GM21447 (cell line): ENCODE results near the gene PTCSC3.
"Not testable (repeated sequence)": the region's sequence is repeated elsewhere in the genome, so short reads cannot be mapped to it uniquely, and the experiment has no call there.

Experiments used
- ATAC-seq: cut with Tn5 transposase; IDR thresholded peaks from one replicate; pipeline ENCODE4 v1.9.1; 2021; ENCODE audit not compliant: unreplicated experiment

The PTCSC3 gene

DNA sequence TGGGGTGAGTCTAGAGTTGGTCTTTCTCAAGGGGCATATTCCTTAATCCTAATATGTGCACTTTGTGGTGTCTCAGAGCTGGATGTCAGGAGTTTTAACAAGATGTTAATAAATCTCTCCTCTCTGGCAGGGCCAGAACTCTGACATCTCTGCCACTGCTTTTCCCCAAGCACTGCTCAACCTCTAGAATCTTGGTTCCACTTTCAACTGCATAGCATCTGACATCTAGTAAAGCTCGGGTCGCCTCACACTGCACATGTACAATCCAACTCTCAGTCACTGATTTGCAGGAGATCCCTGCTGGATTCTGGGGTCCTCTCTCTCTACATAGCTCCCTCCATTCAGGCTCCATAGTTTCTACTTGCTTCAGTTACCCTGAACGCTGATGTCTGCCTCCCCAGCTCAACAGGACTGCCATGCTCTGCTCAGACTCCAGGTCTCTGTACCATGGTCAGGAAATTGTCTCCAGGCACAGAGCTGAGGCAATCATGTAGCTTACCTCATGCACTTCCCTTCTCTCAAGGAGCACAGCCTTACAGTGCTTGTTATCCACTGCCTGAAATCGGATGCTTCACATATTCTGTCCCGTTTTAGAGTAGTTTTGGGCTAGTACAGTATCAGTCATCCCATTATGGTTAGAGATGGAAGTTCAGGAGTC, 1.6 kb downstream of the PTCSC3 start:
- no peak for ATAC-seq

DNA sequence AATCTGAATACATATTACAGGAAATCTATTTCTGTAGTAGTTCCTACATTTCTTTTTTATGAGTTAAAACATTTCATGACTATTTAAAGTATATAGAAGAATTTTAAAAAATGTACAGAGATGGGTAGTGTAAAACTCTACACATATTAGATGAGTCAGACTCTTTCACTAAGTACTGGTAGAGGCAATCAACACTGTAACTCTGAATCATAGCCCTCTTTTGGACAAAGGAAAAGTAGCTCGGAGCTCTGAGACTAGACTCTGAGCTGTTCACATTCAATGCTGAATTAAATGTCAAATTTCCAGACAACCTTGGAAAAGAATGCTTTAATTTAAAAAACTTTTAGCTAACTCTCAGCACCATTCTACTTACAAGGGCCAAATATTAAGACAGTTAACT, 3.4 kb downstream of the PTCSC3 start:
- ATAC-seq: no peak

DNA sequence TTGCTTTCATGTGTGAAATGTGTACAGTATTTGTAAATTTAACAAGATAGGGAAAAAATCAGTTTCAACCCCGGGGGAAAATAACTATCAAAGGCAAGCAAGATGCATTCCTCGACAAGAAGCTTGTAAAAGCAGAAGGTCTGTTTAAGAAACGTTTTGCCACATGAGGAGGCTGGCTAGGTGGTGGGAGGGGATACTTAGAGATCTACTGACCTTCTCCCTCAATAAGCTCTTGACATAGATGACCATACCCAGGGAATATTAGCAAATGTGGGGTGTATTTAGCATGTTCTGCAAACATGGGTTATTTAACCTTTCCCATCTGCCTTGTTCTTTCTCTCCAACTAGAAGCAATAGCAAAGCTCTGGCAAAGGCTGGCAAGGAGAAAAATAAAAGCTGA, 4.9 kb downstream of the PTCSC3 start:
- no peak for ATAC-seq

DNA sequence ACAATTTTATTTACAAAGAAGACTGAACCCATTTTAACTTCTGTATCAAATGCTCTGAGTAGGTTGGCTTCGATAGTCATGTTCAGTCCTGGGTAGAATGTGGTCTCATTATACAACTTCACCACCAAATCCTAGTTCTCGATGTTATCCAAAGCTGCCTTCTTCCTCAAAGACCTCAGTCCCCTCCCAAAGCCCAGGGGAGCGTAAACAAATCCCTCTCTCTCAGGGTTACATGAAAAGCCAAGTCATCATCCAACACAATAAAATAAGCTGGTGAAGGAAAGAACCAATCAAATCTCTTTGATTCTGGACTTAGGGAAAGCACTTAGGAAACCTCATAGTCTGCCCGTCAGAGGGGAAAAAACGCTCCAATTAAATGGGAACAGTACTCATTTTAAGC, 9.1 kb downstream of the PTCSC3 start:
- no peak for ATAC-seq

DNA sequence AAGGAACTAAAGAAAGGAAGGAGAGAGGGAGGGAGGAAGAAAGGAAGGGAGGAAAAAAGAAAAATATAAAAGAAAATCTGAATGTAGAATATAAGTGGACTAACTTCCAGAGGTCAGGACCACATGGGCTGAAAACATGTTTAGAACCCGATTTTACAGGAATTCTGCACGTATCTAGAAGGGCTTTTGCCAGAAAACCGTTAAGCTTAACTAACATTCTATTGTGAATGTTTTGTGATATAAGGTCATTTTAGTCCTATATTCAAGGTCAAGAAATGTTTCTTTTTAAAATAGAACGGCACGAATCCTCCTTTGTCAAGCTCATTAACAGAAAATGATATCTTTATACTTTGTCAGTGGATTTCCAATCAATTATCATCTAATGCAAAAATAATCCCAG, 13.1 kb downstream of the PTCSC3 start:
- ATAC-seq: no peak

DNA sequence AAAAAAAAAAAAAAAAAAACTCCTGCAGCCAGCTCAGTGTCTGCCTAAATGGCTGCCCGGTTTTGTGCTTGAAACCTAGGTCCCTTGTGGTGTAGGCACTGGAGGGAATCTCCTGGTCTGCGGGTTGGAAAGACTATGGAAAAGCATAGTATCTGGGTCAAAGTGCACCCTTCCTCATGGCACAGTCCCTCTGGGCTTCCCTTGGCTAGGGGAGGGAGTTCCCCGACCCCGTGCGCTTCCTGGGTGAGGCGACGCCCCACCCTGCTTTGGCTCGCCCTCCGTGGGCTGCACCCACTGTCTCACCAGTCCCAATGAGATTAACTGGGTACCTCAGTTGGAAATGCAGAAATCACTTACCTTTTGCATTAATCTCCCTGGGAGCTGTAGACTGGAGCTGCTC, 14.3 kb downstream of the PTCSC3 start:
- ATAC-seq: no peak

DNA sequence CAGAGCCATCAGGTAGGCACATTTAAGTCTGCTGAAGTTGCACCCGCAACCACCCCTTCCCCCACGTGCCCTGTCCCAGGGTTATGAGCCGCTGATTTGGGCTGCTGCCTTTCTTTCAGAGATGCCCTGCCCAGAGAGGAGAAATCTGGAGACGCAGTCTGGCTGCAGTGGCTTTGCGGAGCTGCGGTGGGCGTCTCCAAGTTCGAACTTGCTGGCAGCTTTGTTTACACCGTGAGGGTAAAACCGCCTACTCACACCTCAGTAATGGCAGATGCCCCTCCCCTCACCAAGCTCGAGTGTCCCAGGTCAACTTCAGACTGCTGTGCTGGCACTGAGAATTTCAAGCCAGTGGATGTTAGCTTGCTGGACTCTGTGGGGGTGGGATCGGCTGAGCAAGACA, 14.7 kb downstream of the PTCSC3 start:
- ATAC-seq: no peak

DNA sequence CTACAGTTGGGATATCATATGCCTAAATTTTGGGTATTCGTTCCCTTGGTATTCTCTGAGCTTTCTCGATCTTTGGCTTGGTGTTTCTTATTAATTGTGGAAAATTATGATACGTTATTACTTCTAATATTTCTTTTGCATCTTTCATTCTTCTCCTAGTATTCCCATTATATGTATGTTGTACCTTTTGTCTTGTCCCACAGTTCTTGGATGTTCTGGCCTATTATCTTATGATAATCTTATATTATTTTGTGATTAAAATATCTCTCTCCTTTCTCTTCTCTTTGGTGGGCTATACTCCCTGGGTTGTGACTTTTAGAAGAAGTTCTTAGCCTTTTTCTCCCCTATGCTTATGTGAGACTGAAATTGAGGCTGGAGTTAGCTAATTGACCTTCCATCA, 25.2 kb downstream of the PTCSC3 start:
- ATAC-seq: no peak

DNA sequence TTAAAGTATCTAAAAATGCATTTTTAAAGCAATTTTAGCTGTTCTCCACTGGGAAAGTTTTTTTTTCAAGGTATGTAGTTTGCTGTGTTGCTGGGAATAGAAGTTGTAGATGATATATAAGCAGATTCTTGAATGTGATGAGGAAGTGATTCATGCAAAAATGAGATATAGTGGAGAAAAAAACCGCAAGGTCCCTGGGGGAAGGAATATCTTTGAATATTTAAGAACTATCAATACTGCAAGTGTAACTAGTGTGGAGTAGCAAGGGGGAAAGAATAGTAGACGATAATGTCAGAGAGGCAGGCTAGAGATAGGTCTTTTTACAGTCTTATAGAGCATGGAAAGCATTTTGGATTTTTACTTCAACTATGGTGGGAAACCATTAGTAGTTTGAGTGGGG, 42.5 kb downstream of the PTCSC3 start:
- ATAC-seq: no peak

DNA sequence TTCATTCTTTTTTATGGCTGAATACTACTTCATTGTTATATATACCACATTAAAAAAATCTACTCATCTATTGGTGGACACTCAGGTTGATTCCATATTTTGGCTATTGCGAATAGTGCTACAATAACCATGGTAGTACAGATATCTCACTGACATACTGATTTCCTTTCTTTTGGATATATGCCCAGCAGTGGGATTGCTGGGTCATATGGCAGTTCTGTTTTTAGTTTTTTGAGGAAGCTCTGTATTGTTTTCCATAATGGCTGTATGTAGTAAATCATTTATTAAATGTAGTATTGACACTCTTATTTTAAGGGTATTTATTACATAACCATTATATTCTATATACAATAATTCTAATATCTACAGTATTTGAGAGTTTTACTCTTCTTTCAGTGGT, 43.7 kb downstream of the PTCSC3 start:
- no peak for ATAC-seq

DNA sequence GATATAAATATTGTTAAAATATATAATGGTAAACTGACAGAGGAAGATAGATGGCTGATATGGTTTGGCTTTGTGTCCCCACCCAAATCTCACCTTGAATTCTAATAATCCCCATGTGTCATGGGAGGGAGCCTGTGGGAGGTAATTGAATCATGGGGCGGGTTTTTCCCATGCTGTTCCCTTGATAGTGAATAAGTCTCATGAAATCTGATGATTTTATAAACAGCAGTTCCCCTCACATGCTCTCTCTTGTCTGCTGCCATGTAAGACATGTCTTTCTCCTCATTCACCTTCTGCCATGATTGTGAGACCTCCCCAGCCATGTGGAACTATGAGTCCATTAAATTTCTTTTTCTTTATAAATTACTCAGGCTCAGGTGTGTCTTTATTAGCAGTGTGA, 46.3 kb downstream of the PTCSC3 start:
- ATAC-seq: no peak

DNA sequence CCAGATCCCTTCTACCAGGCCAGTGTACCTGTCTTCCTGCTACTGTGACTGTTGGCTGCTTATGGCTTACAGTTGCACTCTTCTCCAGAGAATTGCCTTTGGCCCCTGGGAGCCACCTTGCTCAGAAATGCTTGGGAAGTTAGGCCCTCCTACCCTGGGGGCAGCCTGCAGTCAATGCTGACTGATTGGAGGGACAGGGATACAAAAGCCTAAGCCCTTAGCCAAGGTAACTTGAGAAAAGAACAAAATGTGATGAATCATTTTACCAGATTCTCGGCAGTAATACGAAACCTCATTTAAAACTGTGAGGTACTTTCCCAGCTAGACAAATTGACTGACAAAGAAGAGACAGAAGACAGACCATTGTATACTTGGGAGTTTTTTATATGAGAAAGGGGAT, 47.3 kb downstream of the PTCSC3 start:
- no peak for ATAC-seq

DNA sequence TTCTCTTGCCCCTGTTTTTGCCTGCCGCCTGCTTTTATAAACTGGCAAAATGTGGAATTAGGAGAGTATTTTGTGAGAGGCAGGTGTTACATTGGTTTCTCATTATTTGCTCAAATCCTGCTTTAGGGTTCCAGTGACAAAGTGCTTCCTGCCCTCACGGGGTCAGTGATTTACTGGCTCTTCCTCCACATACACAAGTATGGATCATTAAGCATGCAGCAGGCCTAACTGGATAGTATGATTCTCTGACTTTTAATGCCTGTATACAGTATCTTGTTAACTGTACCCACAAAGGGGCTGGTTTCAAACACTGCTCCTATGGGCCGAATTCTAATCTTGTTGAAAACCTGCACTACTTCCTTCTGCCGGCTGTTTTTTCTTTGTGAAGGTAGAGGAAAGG, 63.2 kb downstream of the PTCSC3 start:
- ATAC-seq: no peak

DNA sequence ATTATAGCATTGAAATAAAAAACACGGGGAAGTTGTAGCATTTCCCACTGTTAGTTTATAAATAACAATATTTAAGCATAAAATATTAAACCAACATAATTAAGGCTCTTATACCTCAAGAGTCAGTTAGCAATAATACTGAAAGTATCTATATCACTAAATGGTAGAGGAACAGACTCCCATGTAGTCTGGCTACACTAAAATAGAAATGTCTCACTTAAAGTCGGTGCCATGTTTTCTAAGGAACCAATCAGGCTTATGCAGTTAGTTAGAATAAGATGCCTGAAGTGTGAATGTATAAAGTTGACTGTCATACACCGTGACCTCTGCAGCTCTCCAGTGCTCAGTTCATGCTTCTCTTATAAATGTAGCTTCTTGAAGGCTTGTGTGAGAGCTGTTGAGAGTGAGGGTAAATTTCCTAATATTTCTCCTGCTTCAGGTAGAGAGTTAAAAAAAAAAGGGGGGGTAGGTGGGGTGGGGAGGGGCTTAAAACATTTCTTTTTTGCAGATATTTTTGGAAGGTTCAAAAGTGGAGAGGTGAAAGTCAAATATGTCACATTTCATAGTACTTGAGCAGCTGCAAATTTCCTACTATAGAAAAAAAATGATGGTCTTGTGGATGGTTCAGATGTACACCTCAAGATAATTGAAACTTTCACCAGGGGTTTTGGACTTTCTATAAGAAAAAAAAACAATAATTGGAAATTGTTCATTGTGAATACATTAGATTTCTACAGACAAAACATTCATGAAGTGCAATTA, 64.5 kb downstream of the PTCSC3 start:
- ATAC-seq: no peak

DNA sequence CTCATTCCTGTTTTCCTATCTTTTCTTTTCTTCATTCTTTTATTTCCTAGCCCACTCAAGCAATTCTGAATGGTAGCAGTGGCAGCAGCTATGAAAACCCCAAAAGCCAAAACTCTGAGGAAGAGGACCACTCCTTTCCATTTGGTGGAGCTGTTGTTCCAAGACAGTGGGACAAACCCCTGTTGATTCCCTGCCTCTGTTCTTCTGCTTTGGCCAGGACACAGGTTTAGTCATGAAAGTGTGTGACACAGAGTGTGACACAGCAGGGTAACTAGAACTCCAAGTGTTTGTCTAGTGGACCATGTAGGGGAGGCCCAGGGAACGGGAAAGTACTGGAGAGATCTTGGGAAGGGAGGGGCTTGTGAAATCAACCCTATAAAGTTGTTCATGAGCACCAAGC, 71.1 kb downstream of the PTCSC3 start:
- ATAC-seq: no peak

DNA sequence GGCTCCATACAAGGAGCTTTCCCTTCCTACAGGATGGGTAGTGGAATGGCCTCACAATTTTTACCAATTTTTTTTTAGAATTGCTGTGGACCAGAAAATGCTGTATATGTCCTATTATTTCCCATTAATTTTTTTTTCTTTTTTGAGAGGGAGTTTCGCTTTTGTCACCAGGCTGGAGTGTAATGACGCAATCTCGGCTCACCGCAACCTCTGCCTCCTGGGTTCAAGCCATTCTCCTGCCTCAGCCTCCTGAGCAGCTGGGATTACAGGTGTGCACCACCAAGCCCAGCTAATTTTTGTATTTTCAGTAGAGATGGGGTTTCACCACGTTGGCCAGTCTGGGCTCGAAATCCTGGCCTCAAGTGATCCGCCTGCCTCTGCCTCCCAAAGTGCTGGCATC, 72.3 kb downstream of the PTCSC3 start:
- ATAC-seq: not testable (repeated sequence)

DNA sequence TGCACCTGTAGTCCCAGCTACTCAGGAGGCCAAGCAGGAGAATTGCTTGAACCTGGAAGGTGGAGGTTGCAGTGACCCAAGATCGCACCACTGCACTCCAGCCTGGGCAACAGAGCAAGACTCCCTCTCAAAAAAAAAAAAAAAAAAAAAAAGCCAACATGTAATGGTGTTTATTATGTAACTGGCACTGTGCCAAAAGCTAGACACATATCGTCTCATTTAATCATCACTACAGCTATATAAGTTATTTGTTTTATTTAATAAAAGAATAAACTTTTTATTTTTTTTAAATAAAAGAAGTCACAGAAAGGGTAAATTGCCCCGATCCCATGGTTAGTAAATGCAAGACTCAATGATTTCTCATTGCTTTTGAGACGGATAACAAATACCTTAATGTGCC, 76.9 kb downstream of the PTCSC3 start:
- no peak for ATAC-seq

DNA sequence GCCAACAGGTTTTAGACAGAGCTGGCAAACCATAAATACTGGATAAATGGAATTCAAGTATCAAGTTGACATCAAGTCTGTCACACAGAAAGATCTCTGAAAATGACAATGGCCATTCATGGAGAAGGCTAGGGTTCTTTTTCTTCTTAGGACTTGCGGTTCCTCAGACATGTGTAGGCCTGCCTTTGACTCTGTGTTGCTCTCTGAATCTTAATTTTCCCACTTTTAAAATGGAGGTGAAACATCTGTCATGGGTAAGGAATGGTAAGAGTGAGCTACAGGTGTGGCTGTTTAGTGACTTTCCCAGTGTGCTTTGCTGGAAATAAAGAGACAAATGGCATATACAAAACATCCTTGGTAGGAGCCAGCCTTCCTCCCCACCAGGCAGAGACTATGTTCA, 79.2 kb downstream of the PTCSC3 start:
- no peak for ATAC-seq

DNA sequence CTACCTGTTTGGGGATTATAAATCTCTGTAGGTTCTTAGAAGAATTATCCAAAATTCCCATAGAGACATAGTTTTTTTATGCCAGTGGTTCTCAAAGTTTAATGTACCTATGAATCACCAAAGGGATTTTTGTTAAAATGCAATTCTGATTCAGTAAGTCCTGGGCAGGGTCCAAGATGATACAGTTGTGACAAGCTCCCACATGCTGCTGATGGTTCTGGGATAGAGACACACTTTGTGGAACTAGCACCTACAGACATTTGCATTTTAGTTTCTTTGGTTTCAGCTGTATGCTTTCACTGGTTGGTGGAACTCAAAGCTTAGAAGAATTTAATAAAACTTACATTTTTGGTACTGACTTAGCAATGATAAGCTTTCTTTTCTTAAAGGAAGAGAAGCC, 80.4 kb downstream of the PTCSC3 start:
- ATAC-seq: no peak

DNA sequence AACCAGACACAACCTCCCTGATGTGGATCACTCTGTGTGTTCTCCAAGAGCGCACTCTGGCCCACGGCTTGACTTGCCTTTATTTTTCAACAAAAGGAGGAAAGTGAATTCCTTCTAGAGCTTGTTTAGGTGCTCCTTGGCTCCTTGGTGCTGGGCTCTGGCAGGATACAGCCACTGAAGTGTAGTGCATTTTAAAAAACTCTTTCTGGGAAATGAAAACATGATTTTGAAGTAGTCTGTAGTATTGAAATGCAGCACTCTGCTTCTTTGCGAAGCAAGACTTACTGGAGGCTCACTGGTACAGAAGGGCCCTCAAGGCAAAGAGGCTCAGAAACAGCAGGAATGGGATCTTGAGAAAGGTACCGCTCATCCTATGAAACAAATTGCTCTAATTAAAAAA, 81.6 kb downstream of the PTCSC3 start:
- no peak for ATAC-seq

DNA sequence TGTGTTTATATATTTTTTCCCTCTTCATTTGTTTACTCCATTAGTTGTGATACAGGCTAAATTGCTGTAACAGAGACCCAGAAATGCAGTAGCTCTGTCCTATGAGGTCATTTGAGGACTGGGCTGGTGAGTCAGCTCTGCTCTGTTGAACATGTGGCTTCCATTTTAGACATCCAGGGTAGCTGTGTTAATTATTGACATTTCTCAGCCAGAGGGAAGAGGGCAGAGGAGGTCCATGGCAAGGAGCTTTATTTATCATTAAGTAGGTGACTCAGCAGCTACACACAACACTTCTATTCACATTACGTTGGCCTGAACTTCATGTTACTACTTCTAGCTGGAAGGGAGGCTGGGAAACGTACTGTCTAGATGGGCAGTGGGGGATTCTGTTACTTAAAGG, 85.4 kb downstream of the PTCSC3 start:
- ATAC-seq: peak; percentile 94

DNA sequence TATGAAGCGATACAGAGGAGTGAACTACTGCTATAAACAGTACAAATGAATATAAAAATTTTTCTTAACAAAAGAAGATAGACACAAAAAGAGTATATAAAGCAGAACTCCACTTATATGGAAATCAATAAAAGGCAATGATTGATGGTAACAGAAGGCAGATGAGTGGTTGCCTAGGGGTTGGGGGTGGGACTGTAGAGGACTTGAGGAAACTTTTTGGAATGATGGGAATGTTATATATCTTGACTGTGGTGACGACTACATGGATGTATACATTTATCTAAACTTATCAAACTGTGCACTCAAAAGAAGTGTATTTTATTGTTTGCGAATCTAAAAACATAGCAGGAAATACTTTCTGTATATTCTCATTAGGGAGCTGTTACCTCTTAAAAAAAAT, 89.1 kb downstream of the PTCSC3 start:
- ATAC-seq: no peak
